Esophagus squamous epithelium (tissue), 4 donors: ENCODE data around the gene TJAP1.

Experiments
- POLR2A ChIP-seq, 4 donors: fragments of 450-650 bp; IDR thresholded peaks; one replicate each; pipeline ENCODE4 v1.6.1; 2017; ENCODE audit warnings: antibody characterized with exemption in 4 of 4, mild to moderate bottlenecking in 4 of 4, moderate library complexity in 3 of 4
- TF ChIP-seq, protein P1 (sequence below), 6 experiments: fragments of 450-650 bp in 4 of 6; fragments of 200-600 bp in 2 of 6; sonication (generic) in 2 of 6; IDR thresholded peaks; one replicate each; pipeline ENCODE4 v1.5.1; 2016 to 2019; ENCODE audit warnings: antibody characterized with exemption in 6 of 6, mild to moderate bottlenecking in 4 of 6, moderate library complexity in 4 of 6

DNA sequence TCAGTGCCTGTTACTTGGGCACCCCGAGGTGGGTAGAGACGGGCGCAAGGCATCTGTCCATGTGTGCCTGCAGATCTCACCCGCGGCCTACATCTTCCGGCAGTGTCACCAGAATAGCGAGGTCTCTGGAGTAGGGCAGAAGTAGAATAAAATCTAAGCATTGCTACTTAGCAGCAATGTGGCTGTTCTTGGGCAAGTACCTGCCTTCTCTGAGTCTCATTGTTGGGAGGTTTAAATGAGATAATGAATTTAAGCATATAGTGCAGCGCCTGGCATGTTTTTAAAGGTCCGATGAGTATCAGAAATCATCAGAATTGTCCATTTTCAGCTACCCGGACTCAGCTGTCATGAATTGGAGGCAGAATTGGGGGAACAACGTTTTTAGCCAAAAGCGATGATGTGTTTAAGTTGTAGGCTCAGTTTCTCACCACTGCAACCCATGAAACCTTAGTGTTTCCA lies 49.2 kb upstream of the TJAP1 start:
- no peak for TF ChIP-seq POLR2A (IDR thresholded peaks at IDR 0.05)
- TF ChIP-seq, protein P1, sequence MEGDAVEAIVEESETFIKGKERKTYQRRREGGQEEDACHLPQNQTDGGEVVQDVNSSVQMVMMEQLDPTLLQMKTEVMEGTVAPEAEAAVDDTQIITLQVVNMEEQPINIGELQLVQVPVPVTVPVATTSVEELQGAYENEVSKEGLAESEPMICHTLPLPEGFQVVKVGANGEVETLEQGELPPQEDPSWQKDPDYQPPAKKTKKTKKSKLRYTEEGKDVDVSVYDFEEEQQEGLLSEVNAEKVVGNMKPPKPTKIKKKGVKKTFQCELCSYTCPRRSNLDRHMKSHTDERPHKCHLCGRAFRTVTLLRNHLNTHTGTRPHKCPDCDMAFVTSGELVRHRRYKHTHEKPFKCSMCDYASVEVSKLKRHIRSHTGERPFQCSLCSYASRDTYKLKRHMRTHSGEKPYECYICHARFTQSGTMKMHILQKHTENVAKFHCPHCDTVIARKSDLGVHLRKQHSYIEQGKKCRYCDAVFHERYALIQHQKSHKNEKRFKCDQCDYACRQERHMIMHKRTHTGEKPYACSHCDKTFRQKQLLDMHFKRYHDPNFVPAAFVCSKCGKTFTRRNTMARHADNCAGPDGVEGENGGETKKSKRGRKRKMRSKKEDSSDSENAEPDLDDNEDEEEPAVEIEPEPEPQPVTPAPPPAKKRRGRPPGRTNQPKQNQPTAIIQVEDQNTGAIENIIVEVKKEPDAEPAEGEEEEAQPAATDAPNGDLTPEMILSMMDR (IDR thresholded peaks at IDR 0.05) = no peak
